T-helper 9 cell (primary cell): ENCODE measurements around the gene CCDC170.
"Not testable (repeated sequence)": the region's sequence is repeated elsewhere in the genome, so short reads cannot be mapped to it uniquely, and the experiment has no call there.

Experiments used
- DNase-seq: peaks from one replicate; pipeline ENCODE4 v3.0.0-alpha.2; 2020
- total RNA-seq, 2 donors: gene quantifications; one replicate each; lab custom pipeline; 2026; lab: John Stamatoyannopoulos, UW

The CCDC170 gene
- 0 reads per million in 2 donors for total RNA-seq

GRCh38 chr6:151493804-151494234, at the start of gene CCDC170:
TSS of gene CCDC170 (plus strand) at chr6:151494017. CDS start at chr6:151494129, 112 bp downstream.
- no peak for DNase-seq

- no peak for DNase-seq
Observed at GRCh38 chr6:151445482-151445881, 48.3 kb upstream of the CCDC170 start.

- no peak for DNase-seq
Observed at GRCh38 chr6:151447237-151447636, 46.6 kb upstream of the CCDC170 start.

GRCh38 chr6:151448623-151449022, 45.2 kb upstream of the CCDC170 start:
- DNase-seq = no peak

GRCh38 chr6:151450928-151451327, 42.9 kb upstream of the CCDC170 start:
- DNase-seq = not testable (repeated sequence)

GRCh38 chr6:151451417-151451949, 42.3 kb upstream of the CCDC170 start:
- DNase-seq = no peak

- peak; percentile 98 for DNase-seq
Observed at GRCh38 chr6:151451950-151452749, 41.7 kb upstream of the CCDC170 start, which contains the start of gene RMND1. TSS of gene RMND1 (minus strand) at chr6:151452126. CDS start at chr6:151445811, 6,315 bp downstream.

GRCh38 chr6:151452750-151453427, 40.9 kb upstream of the CCDC170 start:
- DNase-seq = no peak

- not testable (repeated sequence) for DNase-seq
Observed at GRCh38 chr6:151455751-151456398, 37.9 kb upstream of the CCDC170 start.

- no peak for DNase-seq
Observed at GRCh38 chr6:151461673-151462072, 32.1 kb upstream of the CCDC170 start.

- no peak for DNase-seq
Observed at GRCh38 chr6:151464702-151465101, 29.1 kb upstream of the CCDC170 start.

- peak; percentile 44 for DNase-seq
Observed at GRCh38 chr6:151475653-151476523, 17.9 kb upstream of the CCDC170 start.

- no peak for DNase-seq
Observed at GRCh38 chr6:151477726-151478125, 16.1 kb upstream of the CCDC170 start.

- no peak for DNase-seq
Observed at GRCh38 chr6:151478670-151479069, 15.1 kb upstream of the CCDC170 start.

- no peak for DNase-seq
Observed at GRCh38 chr6:151481786-151482185, 12.0 kb upstream of the CCDC170 start.

- no peak for DNase-seq
Observed at GRCh38 chr6:151482290-151482689, 11.5 kb upstream of the CCDC170 start.

GRCh38 chr6:151483994-151484393, 9.8 kb upstream of the CCDC170 start:
- no peak for DNase-seq

- DNase-seq = no peak
Observed at GRCh38 chr6:151488226-151488625, 5.6 kb upstream of the CCDC170 start.

- DNase-seq = no peak
Observed at GRCh38 chr6:151490996-151491395, 2.8 kb upstream of the CCDC170 start.

- no peak for DNase-seq
Observed at GRCh38 chr6:151493161-151493803, 535 bp upstream of the CCDC170 start.

GRCh38 chr6:151494235-151494935, 568 bp downstream of the CCDC170 start:
- no peak for DNase-seq
